HG02852 (cell line): Measurements from ENCODE around the gene TTC39C.
A peak's percentile ranks its signal among the peaks of the same experiment; 100 is the strongest.

Experiments
- ATAC-seq: cut with Tn5 transposase; IDR thresholded peaks from one replicate; pipeline ENCODE4 v1.9.1; 2021; ENCODE audit warnings: mild to moderate bottlenecking, moderate library complexity; ENCODE audit not compliant: unreplicated experiment

Gene TTC39C

DNA sequence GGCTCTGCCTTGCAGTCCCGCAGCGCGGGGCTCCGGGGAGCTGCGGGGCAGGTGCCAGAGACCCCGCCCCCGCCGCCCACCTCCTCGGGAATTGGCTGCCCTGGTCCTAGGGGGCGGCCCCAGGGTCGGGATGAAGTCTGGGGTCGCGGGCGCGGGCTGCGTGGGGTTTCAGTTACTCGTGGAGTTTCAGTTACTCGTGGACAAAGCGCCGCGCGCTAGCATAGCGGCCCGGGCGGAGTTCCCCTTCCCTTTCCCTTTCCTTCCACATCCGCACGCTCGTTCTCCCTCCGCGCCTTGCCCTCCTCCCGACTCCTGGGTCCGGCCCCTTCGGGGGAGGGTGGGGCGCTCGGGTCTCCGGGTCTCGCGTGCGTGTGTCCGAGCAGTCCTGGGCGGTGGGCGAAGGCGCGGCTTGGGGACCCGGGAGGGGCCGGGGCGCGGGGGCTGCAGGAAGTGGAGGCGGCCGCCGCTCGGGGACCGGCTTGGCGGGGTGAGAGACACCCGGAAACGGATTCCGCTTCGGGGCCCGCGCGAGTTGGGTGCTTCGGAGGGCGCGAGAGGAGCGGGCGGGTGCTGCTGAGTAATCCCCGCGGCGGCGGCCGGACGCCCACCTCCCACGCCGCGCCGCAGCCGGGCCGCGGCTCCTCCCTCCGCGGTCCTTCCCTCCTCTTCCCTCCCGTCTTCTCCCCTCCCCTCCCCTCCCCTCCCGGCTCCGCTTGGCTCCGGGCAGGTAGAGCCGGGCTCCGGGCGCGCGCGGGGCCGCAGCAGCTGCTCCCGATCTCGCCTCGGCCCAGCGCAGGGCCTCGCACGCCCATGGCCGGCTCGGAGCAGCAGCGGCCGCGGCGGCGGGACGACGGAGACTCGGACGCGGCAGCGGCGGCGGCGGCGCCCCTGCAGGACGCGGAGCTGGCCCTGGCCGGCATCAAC is at the start of gene TTC39C:
TTC39C (plus strand) TSS at position 693 of the 924 bp plus-strand sequence; CDS start at position 811, 118 bp downstream.
- ATAC-seq, result peak; percentile 49

DNA sequence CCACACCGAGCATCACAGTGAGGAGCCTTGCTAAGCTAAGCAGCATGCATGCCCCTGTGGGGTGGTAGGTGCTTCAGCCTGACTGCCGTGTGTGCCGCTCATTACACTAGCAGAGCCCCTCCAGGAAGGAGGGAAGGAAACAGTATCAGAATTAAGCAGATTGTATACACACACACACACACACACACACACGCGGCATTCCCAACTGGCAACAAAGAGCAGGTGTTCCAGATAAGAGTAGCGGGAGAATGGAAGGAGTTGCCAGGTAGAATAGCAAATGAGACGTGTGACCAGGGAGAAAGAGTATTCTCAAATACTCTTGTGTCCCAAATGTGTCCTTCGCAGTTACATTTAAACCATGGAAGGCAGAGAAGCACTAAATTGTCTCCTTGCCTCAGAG is 47.6 kb upstream of the TTC39C start:
- no peak for ATAC-seq

DNA sequence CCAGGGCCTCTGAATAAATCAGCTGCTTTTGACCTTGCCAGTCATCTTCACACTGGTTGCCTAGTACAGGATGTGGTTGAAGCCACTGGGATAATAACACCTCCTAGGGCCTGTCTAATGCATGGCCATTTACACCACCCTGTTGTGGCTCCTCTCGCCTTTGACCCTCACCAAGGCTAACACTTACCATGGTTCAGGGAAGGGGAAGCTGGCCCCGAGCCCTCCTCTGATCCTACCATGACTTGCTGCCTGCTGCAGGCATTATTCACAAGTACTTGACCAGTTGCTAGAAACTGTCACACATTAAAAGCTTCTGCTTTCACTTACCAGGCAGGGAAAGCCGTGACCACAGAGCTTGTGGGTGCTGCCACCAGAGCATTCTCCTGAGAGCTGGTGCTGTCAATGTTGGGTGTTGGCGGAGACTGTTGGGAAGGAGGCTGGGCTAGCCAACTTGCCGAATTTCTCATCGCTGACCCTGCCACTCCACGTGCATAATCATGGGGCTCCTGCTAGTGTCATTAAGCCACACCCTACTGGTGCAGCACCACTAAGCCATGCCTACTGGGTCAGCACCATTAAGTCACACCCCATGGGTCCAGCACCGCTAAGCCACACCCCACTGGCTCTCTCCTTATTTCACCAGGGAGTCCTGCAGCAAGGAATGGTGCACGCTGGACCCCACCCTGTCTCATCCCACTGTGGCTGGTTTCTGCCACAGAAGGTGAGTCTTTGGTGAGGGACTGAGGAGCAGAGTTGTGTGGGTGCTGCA is 47.0 kb upstream of the TTC39C start:
- ATAC-seq, result peak; percentile 57

DNA sequence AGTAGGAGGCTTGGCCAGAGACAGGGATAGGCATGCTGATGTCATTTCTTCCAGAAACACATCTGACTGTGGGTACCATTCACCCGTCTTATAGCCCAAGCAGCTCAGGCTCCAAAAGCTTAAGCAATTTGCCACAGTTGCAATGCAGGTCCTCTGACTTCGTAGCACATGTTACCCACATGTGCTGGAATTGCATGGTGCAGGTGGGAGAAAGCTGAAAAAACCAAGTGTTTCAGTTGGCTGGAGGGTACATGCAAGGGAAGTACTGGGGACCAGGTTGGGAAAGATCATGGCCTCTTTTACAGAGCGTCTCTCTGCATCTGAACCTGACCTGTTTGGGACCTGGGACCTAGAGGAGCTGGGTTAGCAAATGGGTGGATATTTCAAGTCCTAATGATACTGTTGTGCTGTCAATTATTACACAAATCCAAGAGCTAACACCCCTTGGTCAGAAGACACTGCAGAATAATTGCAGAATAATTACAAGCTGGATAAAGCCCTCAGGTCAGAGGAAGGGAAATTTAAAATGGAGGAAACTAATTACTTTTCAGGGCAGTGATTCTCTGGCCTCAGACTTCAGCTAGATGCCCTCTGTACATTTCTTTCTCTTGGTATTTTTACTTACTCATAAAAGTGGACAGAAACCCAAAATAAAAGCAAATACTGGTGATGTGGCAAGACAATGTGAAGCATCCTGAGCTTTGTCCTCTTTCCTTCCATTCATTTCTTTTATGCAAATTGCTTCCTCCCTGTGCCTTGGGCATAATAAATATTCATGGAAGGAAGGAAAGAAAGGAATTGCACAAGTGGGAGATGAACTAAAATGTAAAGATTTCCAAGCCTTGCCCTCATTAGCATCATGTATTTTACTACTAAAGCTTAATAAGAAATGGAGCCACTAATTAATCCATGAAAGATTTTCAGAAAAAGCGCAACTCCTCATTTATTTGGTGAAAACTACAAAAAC is 45.6 kb upstream of the TTC39C start:
- ATAC-seq, result no peak

DNA sequence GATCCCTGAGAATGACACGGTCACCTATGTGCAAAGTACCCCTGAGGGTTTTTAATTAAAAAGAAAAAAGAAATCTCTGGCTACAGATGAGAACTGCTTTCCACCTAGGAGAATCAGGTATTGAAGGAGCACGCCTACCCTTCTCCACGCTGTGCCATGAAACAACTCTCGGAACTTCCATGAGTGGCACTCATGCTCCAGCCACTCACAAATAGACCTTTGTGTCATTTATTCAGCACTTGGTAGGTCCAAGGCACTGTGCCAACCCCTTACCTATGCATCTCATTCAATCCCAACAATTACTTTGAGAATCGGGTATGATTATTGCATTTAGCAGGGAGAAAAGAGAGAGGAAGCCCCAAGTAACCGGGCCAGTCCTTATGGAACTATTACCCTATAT is 44.9 kb upstream of the TTC39C start:
- ATAC-seq, result no peak

DNA sequence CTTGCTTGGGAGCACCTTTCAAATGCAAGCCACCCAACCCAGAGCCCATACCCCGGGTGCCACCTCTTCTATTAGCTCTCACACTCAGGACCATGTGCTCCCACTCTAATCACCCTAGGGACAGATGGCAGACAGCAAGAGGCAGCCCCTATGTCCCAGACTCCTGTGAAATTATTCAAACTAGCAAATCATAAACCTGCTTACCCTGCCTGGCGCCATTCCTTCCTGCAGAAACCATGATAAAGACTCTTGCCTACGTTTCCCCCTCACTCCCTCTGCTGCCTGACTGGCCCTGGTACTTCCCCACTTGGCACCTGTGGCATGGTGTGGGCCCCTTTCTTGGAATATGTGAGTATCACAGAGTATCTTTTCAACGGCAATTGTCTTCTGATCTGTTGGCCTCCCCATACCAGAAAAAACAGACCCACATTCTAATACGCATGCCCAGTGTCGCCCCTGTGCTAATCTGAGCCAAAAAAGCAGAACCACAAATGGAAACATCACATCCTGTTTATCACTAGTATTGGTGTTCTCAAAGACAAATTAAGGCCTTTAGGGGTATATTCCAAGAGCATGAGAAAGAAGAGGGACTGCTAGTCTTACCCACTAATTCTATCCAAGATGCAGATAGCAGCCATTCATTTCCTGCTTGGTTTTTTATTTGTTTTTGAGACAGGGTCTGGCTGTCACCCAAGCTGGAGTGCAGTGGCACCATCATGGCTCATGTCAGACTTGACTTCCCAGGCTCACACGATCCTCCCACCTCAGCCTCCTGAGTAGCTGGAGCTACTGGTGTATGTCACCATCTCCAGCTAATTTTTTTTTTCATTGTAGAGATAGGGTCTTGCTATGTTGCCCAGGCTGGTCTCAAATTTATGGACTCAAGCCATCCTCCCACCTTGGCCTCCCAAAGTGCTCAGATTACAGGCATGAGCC is 44.1 kb upstream of the TTC39C start:
- ATAC-seq, result no peak

DNA sequence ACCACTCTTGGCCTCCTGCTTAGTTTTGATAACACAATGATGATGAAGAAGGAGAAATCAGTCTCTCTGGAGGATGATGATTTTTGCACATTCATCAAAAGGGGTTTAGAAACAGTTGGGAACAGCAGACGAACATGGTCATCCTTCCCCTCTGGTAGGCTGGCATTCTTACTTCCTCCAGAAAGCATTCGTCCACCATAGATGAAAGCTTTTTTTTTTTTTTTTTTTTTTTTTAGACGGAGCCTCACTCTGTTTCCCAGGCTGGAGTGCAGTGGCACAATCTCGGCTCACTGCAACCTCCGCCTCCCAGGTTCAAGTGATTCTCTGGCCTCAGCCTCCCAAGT is 43.5 kb upstream of the TTC39C start:
- ATAC-seq, result no peak

DNA sequence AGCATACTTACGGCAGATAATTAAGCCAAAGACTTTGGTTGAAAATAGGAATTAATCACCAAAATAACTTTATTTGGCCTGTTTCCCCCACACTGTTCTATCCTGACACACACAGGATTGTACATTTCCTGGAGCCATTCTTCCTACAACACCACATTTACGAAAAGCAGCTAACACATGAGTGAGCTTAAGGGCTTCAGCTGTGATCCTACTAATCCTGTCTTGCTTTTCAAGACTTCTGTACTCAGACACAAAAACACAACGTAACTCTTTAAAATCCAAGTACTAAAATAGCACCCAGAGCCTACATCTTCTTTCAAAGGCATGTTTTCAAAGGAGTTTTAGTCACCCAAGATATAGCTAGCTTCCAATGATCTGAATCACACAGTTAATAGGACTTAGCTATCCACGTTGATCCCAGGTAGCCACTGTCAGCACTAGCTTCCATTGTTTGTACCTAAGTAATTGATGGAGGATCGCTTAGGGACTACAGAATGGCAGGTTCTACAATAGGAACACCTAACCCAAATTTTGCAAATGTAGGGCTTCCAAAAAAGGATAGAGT is 42.8 kb upstream of the TTC39C start:
- no peak for ATAC-seq

DNA sequence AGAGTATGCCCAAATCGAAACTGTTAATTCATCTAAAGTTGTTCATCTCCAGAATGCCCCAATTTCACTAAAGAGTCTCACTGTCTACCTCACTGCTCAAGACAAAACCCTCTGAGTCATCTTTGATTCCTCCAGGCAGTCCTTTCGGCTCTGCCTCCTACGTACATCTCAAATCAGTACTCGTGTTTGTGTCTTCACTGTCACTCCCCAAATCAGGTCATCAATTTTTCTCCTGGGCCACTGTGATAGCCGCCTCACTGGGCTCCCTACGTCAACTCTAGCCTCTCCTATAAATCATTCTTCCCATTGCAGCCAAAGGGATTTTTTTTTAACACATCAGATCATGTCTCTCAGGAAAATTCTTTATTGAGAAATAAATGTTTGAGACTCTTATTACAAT is 42.1 kb upstream of the TTC39C start:
- ATAC-seq, result peak; percentile 78

DNA sequence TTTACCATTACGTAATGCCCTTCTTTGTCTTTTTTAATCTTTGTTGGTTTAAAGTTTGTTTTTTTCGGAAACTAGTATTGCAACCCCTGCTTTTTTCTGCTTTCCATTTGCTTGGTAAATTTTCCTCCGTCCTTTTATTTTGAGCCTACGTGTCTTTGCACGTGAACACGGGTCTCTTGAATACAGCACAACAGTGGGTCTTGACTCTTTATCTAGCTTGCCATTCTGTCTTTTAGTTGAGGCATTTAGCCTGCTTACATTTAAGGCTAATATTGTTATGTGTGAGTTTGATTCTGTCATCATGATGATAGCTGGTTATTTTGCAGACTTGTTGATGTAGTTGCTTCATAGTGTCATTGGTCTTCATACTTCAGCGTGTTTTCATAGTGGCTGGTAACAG is 37.5 kb upstream of the TTC39C start:
- ATAC-seq, result no peak

DNA sequence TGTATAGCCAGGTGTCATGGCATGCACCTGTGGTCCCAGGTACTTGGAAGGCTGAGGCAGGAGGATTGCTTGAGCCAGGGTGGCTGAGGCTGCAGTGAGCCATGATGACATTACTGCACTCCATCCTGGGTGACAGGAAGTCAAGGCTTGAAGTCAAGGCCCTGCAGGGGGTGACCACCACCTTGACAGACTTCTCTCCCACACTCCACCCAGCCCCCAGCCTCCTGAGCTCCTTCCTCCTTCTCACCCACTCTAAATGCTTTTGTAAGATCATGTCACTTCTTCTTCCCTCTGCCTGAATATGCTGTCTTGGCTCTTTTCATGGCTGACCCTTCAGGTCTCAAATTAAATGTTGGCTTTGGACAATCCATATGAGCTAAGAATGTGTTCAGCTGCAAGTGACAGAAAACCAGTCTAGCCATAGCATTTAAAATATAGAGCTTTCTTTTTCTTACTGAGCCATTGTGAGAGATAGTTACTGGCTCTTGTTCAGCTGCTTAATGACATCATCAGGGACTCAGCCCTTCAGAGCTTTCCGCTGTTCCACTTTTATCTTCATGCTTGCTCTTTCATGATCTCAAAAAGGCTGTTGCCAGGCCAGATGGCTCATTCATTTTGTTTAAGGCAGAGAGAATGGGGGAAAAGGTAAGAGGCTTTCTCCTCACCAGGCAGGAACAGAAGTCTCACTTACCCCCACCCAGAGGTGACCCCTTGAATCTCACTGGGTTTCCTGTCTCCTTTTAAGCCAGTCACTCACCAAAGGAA is 36.7 kb upstream of the TTC39C start:
- no peak for ATAC-seq

DNA sequence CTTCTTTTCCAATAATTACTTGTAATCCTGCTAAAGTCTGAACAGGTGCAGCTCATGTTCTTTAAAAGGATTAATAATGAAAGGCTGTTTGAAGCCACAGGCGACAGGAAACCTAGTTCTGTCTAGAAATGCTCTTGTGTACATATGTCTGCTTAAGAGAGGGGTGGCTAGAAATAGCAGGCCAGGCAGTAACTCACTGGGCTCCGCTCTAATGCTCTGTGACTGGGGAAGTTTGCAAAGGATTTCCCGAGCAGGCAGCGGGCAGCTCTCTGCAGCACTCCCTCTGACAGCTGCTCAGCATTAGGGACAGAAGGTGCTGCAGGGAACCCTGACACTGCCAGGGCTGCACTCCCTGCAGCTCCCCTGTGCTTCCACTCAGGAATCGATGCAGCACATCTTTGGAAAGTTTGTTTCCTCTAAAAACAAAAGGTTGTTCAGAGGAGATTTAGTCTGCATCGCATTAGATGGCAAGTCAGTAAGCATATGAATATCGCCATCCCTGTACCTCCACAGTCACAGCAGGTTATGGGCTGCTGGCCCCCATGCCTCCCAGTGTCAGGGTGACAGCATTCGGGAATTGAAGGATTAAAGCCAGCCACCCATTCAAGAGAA is 33.1 kb upstream of the TTC39C start:
- ATAC-seq, result peak; percentile 93

DNA sequence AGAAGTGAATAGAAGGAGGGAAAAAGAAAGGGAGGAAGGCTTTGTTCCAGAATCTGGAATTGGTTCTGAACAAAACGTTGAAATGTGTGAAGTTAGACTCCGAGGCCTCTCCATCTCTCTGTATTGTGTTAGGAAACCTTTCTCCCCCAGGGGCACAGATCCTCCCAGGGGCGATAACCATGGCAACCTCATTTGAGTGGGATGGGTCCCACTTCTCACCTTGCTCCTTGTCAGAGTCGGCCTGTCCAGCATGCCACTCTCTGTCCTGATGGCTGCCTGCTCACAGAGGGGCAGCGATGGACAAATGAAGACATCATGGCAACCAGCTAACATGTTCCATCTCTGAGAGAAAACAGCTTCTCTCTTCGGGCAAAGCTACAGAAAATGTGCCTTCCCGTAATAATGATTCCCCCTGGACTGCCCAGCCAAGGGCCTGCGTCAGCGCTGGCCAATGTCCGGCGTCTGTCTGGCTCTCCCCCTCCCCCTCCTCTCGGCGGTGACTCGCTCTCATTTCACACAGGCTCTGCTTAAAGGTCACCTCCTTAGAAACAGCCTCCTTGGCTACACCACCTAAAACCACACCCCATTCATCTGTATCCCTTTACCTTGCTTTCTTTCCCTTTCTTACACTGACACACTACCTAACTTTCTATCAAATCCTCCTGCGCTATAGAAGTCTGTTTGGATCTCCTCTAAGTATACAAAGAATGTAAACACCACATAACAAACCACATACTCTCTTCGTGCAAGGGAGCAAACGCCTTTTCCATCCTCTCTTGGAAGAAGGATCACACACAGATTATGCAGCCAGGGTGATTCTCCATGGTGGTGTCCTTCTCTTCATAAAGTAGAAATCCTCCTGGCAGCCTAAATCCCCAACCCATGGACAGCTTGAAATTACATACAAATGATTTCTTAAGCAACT is 32.1 kb upstream of the TTC39C start:
- ATAC-seq, result no peak

DNA sequence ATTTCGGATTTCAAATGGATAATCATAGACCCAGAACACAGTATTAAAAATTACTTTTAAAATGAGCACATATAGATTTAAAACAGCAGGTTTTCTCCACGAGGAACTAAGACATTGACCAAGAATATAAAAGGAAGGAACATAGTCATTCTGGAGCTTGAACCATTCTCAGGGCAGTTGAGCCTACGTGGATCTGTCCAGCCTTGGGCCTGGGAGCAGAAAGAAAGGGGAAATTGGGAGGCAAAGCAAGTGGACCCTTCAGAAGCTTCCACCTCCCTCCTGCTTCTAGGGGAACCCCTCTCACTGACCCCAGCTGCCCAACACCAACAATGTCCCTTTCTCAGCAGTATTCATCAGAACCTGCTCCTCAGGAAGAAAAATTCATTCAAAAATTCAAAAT is 31.4 kb upstream of the TTC39C start:
- no peak for ATAC-seq

DNA sequence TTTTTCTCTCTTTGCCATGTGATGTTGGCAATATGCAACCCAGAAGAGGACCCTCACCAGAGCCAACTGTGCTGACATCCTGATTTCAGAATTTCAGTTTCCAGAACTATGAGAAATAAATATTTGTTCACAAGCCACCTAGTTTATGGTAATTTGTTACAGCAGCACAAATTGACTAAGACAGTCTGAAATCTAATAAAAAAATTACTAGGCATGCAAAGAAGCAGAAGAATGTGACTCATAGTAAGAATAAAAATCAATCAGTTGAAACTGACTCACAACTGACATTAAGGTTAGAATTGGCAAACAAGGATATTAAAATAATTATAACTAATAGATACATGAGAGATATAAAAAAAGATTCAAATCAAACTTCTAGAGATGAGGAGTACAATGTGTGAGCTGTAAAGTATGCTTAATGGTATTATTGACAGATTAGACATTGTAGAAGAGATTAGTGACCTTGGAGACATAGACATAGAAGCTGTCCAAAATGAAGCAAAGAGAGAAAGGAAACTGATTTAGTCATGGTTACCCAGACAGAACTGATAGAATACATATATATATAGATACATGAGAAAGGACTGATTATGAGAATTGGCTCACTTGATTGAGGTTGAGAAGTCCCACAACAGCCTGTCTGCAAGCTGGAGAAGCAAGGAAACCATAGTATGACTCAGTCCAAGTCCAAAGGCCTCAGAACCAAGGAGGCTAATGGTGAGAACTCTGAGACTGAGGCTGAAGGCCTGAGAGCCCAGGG is 27.8 kb upstream of the TTC39C start:
- peak; percentile 69 for ATAC-seq
